GM19023 (cell line): Measurements from ENCODE around the gene MUC16.
"Not testable (repeated sequence)": the region's sequence is repeated elsewhere in the genome, so short reads cannot be mapped to it uniquely, and the experiment has no call there.

Experiments used
- ATAC-seq: cut with Tn5 transposase; IDR thresholded peaks from one replicate; pipeline ENCODE4 v1.9.1; 2021; ENCODE audit warnings: mild to moderate bottlenecking, moderate library complexity; ENCODE audit not compliant: unreplicated experiment

MUC16 gene

GRCh38 chr19:9009935-9010651, at the start of gene MUC16:
Gene MUC16 (minus strand): TSS chr19:9010409.
- ATAC-seq, result no peak

- no peak for ATAC-seq
These were observed 48.9 kb upstream of the MUC16 start for GRCh38 chr19:9058905-9059667.

- ATAC-seq, result no peak
These were observed 47.5 kb upstream of the MUC16 start for GRCh38 chr19:9057505-9058258.

GRCh38 chr19:9056131-9056530, 45.9 kb upstream of the MUC16 start:
- ATAC-seq, result not testable (repeated sequence)

GRCh38 chr19:9054765-9055164, 44.6 kb upstream of the MUC16 start:
- ATAC-seq, result no peak

- ATAC-seq, result no peak
These were observed 44.0 kb upstream of the MUC16 start for GRCh38 chr19:9054207-9054606.

GRCh38 chr19:9053674-9054073, 43.5 kb upstream of the MUC16 start:
- ATAC-seq, result not testable (repeated sequence)

- ATAC-seq, result no peak
These were observed 42.7 kb upstream of the MUC16 start for GRCh38 chr19:9052894-9053293.

- ATAC-seq, result no peak
These were observed 36.5 kb upstream of the MUC16 start for GRCh38 chr19:9046694-9047093.

GRCh38 chr19:9044449-9044848, 34.2 kb upstream of the MUC16 start:
- no peak for ATAC-seq

- no peak for ATAC-seq
These were observed 33.3 kb upstream of the MUC16 start for GRCh38 chr19:9043524-9043923.

GRCh38 chr19:9041023-9041422, 30.8 kb upstream of the MUC16 start:
- ATAC-seq, result no peak

GRCh38 chr19:9040131-9040530, 29.9 kb upstream of the MUC16 start:
- no peak for ATAC-seq

GRCh38 chr19:9039728-9040127, 29.5 kb upstream of the MUC16 start:
- ATAC-seq, result no peak

GRCh38 chr19:9037400-9038062, 27.3 kb upstream of the MUC16 start:
- ATAC-seq, result no peak

GRCh38 chr19:9032136-9032631, 22.0 kb upstream of the MUC16 start:
- no peak for ATAC-seq

- ATAC-seq, result no peak
These were observed 8.1 kb upstream of the MUC16 start for GRCh38 chr19:9018163-9018875.

GRCh38 chr19:9014803-9015202, 4.6 kb upstream of the MUC16 start:
- ATAC-seq, result no peak

GRCh38 chr19:9013988-9014387, 3.8 kb upstream of the MUC16 start:
- no peak for ATAC-seq

- no peak for ATAC-seq
These were observed 1.7 kb upstream of the MUC16 start for GRCh38 chr19:9011875-9012274.
